Suppressor macrophage treated with lipopolysaccharide for 4 hours (primary cell): ENCODE data around the gene PUS7L.
"Not testable (repeated sequence)": the region's sequence is repeated elsewhere in the genome, so short reads cannot be mapped to it uniquely, and the experiment has no call there.

Source experiments
- DNase-seq: peaks from one replicate; pipeline ENCODE4 v3.0.0-alpha.2; 2020

The PUS7L gene

GRCh38 chr12:43758728-43759563 is at the start of gene PUS7L, which contains the start of gene IRAK4:
PUS7L (minus strand) TSS chr12:43758790; CDS start chr12:43755245, 3,545 bp downstream.
IRAK4 (plus strand) TSS chr12:43758951; CDS start chr12:43768112, 9,161 bp downstream.
- DNase-seq, result peak; percentile 99

DNA sequence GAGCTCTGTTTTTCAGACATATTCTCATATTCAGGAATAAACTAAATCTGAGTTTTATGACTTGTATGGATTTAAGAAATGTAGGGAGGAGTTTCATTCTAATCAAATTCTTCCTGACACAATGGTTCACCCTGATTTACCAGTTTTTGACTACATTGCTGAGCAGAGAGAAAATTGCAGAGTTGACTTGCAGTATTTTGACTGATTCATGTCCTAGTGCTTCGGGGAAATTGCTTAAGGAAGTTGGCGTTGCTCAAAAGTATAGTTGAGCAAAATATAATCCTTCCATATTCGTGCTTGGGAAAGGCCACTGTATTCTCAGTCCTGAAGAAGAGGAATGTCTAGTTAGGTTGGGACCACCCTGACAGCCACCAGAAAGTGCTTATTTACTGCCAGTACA is 48.8 kb upstream of the PUS7L start:
- DNase-seq, result peak; percentile 77

- DNase-seq, result peak; percentile 8
These were observed 48.1 kb upstream of the PUS7L start for GRCh38 chr12:43806737-43807072.

DNA sequence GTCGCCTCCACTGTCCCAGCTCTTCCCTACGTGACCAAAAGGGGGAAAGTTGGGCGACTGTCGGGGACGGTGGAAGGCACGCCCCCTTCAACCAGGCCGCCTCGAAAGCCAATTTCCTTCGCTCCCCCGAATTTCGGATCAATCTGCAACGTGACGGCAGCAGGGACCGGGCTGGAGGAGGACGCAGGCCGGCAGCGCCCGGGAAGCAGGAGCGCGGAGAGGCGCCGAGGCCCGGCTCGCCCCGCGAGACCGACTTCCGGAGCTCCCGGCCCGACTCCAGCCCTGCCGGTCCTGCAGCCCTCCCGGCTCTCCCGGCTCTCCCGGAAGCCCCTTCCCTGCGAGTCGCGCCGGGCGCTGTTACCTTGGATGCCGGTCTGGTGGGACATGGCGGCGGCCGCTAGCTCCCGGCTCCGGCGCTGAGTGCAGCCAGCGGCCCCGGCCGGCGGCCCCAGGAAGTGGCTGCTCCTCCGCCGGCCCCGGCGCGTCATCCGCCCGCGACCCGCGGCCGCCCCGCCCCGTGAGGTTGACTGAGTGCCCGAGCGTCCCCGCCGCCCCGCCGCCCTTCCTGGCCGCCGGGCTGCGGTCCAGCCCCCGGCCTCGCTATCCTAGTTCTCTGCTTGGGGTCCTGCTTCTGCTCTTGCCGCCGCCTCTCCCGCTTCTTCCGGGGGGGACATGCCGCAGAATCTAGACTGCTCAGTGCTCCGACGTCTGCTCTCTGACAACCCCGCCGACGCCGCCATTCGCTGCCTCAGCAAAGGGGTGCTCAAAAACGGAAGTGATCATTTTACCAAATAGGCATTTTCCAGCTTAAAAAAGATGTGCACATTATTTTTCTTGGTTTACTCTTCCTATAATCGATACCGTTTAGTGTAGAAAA is 47.5 kb upstream of the PUS7L start, which contains the start of gene TWF1:
Gene TWF1, minus strand, starts transcription at position 458 of the 877 bp plus-strand sequence. Its CDS starts 72 bp downstream, at position 386.
- peak; percentile 91 for DNase-seq

DNA sequence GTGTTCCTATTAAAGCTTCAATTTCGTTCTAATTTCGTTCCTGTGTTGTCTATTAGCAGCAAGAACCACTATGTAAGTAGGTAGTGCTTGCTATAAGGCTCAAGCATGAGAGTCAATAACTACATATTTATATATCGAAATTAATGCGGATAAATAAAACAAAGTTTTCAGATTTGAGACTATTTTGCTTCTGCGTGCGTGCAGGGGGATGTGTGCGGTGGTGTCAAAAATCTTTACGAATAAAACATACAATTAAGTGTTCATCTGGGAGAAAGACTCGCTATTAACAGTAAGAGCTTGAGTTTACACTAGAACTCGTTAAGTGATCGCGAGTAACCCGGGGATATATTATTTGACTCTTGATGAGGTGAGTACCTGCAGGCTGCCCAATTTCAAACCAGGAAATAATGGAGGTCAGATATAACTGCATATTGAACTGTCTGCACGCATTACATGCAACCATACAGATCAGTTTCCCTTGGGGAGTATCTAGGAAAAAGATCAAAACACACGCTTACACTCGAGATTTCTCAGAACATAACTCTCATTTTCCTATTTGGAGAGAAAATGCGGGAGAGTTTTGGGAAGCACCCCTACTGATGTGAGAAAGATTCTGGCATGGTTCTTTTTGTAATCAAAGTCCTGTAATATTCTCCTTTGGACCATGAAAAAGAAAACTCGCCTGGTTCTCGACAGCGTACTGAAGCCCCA is 46.7 kb upstream of the PUS7L start:
- peak; percentile 8 for DNase-seq

DNA sequence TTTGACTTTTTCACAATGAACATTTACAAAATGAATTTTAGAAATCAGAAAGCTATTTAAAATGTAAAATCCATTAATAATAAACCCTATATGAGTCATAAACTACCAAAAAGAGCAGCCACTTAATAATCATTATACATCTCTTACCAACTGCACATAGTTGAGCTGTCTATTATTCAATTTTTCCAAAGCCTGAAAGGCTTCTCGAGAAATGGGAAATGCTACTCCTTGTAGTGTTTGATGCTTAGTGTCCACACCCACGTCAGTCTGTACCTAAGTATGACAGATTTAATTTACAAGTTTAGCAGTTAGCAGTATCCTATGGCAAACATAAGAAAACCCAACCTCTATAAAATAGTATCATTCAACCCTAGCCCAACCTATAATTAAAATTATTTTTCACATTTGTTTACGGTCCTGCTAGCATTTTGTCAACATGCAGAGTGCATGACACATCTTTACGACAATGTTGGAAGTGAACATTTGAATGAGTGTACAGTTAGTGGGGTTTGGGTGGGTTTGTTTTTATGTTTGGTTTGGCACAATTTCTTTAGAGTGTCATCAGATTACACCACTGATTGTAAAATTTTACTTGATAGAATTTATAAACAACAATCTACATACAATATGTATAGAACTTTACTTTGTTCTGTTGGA is 39.1 kb upstream of the PUS7L start:
- no peak for DNase-seq

DNA sequence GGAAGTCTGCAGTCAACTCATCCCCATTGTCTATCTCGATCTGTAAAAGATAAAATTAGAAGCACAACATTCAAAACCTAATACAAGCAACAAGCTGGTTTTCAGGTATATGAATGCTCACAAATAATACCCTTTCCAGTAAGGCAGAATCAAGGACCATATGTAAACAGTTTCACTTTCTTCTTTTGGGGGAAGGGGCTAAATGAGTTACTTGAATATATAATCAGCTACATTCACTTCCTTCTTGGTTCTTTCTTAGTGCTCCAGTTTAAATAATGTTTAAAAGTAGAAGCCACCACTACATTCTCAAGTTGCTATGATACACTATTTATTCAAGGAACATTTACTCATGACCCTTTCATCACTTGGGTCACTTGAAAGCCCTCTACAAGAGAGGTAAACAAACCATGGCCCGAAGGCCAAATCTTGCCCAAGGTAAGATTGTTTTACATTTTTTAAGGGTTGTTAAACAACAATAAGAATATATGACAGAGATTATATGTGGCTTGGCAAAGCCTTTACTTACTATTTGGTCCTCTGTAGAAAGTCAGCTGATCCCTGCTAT is 37.2 kb upstream of the PUS7L start:
- peak; percentile 22 for DNase-seq

DNA sequence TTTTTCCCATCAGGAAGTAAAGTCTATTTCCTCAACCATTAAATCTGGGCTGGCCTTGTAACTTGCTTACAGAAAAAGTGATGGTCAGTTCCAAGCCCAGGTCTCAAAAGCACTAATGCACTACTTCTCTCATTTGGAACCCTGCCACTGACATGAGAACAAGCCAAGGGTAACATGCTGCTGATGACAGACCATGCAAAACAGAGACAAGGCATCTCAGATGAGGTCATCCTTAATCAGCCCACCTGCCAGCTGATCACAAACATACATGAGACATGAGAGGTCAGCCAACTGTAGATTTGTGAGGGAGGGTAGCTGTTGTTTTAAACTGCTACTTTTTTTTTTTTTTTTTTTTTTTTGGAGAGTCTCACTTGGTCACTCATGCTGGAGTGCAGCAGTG is 31.4 kb upstream of the PUS7L start:
- no peak for DNase-seq

GRCh38 chr12:43786899-43787693 is 28.5 kb upstream of the PUS7L start:
- DNase-seq, result no peak

DNA sequence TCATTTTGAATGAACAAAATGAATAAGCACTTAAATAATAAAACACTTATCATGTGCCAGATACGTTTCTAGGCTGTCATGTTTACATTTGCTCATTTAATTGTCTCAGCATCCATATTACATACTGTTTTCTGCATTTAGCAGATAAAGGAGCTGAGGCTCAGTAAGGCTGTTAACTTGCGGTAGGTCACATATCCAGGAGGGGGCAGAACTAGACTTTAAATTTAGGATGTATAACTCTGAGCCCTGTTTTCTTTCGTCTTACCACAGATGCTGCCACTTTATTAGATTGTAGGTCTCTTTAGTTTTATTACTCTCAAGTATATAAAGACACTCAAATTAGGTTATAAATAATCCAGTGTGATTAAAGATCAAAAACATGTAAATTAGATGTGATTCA is 17.9 kb upstream of the PUS7L start:
- peak; percentile 23 for DNase-seq

- DNase-seq, result no peak
These were observed 7.7 kb upstream of the PUS7L start for GRCh38 chr12:43766291-43766690.

GRCh38 chr12:43764528-43764927 is 5.9 kb upstream of the PUS7L start:
- DNase-seq, result no peak

DNA sequence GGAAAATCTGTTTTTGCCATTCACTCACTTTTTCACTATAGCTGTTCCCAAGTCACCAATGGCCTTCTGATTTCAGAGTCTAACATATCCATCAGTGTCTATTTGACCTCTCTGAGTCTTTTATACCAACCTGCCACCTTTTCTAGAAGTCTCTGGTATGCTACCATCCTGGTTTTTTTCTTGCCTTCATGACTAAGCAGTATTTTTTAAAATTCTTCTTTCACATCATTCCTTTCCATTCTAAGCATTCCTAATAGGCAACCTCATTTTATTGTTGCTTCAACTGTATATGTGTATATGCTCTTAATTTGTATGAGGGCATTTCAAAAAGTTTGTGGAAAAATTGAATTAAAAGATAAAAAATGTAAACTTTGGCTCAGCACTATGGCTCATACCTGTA is 5.2 kb upstream of the PUS7L start:
- DNase-seq, result no peak

DNA sequence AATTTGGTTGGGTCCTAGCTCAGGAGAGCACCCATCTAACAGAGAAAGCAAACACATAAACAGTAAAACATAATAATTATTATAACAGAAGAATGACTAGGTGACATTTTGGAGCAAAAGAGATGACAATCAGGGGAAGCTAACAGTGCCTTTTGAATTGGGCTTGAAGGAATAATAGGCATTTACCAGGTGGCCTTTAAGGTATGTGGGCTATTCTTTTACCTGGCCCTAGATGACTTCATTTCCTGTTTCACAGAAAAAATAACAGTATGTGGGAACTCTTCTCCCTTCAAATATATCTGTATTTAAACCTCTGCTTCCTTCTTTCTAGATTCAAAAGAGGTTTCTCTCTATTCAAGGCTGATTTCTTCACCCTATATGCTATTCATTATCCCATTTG is 4.0 kb upstream of the PUS7L start:
- DNase-seq, result no peak

- DNase-seq, result no peak
These were observed 2.9 kb upstream of the PUS7L start for GRCh38 chr12:43761500-43761899.

- no peak for DNase-seq
These were observed 1.8 kb upstream of the PUS7L start for GRCh38 chr12:43760396-43760795.

DNA sequence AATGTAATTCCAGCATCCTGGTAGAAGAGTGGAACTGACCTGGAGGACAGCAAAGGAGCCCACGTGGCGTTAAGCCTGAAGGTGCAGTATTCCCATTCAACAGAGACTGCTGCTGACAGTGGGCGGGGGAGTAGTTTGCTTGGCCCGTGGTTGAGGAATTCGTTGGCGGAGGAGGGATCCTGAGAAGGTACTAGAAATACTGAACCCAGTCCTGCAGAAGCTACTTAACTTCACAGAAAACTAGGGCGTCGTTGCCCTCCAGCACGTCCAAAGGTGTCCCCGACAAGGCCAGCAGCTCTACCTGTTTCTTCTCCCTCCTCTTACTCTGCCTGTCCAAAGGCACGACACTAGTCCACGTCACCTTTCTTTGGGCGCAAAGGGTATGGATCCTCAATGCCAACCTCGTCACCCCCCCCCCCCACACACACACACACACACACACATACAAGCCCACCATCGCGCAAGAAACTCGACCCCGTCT is 303 bp downstream of the PUS7L start:
- DNase-seq, result peak; percentile 14

GRCh38 chr12:43754015-43754414 is 4.6 kb downstream of the PUS7L start:
- no peak for DNase-seq

- DNase-seq, result not testable (repeated sequence)
These were observed 7.2 kb downstream of the PUS7L start for GRCh38 chr12:43751360-43751759.

GRCh38 chr12:43750814-43751213 is 7.8 kb downstream of the PUS7L start:
- DNase-seq, result no peak

GRCh38 chr12:43749016-43749415 is 9.6 kb downstream of the PUS7L start:
- no peak for DNase-seq
